ENCODE data around the gene KRT71.

- TF ChIP-seq CTCF (IDR thresholded peaks at IDR 0.05 in 4 of 5, conservative IDR thresholded peaks at IDR 0.05 in 1 of 5) (no peak), POLR2A (IDR thresholded peaks at IDR 0.05) (no peak)
These were observed 27.1 kb downstream of the KRT71 start for GRCh38 chr12:52525661-52526499.
